ENCODE results near the gene CDK6. TPM values are rescaled to one million over a fixed set of nuclear protein-coding genes. Genes with fewer than 3 reads are reported as not detected.

CDK6 gene
- total and polyA plus RNA-seq, 4 donors, result 1.6 to 66.4 (median 12.1) TPM

DNA sequence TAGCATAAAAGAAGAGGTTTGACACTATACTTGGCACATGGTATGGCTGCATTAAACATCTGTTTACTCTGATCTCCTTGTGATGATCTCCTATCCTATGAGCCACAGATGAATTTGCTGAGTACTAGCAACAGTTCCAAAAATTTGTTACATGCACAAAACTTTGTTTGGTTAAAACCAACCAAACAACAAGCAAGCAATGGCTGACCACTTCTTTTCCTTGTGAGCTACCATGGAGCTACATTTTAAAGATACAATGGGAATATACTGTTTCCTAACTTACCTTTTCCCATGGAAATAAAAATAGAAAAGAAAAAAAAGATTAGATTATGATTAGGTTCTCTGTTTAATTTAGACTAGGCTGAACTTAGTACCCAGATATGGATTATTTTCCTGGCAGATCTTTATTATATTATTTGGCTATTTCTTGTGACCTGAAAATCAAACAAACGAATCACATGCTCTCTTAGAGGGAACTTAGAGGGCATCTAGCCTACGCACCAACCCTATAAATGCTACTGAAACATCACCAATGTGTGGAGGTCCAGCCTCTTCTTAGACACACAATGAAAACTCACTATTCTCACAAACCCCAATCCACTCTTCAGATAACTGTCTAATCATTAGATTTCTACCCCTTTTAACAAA lies 166.0 kb downstream of the CDK6 start:
- Histone ChIP-seq H3K4me3 (no peak overlapping the region), H3K36me3 (ENCODE audit: control insufficient read depth in 4 of 4, insufficient read depth in 4 of 4, low read length in 4 of 4) (peaks cover 0 to 18% (median 3%) of the 10 kb centered on the region in 4 donors), H3K9ac (ENCODE audit: insufficient read depth in 1 of 2, low read length in 2 of 2) (no peak overlapping the region), H3K27me3 (ENCODE audit: control insufficient read depth in 3 of 3, insufficient read depth in 3 of 3, low read length in 2 of 3) (no peaks in the 10 kb centered on the region), H3K9me3 (ENCODE audit: control insufficient read depth in 4 of 4, insufficient read depth in 3 of 4, low read length in 3 of 4) (no peaks in the 10 kb centered on the region), H3K27ac (ENCODE audit: low read depth in 1 of 2, low read length in 1 of 2) (no peak overlapping the region), H3K4me1 (ENCODE audit: control insufficient read depth in 5 of 5, insufficient read depth in 5 of 5, low read length in 5 of 5) (peaks cover 0 to 12% (median 0%) of the 10 kb centered on the region in 5 donors)
- DNase-seq (no peak), ATAC-seq (ENCODE audit: insufficient read depth, low FRiP score) (no peak)
- 95% methylated on average over 2 of the region's 2 CpGs for WGBS, 2 donors
- TF ChIP-seq, protein P1, sequence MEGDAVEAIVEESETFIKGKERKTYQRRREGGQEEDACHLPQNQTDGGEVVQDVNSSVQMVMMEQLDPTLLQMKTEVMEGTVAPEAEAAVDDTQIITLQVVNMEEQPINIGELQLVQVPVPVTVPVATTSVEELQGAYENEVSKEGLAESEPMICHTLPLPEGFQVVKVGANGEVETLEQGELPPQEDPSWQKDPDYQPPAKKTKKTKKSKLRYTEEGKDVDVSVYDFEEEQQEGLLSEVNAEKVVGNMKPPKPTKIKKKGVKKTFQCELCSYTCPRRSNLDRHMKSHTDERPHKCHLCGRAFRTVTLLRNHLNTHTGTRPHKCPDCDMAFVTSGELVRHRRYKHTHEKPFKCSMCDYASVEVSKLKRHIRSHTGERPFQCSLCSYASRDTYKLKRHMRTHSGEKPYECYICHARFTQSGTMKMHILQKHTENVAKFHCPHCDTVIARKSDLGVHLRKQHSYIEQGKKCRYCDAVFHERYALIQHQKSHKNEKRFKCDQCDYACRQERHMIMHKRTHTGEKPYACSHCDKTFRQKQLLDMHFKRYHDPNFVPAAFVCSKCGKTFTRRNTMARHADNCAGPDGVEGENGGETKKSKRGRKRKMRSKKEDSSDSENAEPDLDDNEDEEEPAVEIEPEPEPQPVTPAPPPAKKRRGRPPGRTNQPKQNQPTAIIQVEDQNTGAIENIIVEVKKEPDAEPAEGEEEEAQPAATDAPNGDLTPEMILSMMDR (IDR thresholded peaks at IDR 0.05; ENCODE audit: control extremely low read depth, extremely low read depth), result no peak

DNA sequence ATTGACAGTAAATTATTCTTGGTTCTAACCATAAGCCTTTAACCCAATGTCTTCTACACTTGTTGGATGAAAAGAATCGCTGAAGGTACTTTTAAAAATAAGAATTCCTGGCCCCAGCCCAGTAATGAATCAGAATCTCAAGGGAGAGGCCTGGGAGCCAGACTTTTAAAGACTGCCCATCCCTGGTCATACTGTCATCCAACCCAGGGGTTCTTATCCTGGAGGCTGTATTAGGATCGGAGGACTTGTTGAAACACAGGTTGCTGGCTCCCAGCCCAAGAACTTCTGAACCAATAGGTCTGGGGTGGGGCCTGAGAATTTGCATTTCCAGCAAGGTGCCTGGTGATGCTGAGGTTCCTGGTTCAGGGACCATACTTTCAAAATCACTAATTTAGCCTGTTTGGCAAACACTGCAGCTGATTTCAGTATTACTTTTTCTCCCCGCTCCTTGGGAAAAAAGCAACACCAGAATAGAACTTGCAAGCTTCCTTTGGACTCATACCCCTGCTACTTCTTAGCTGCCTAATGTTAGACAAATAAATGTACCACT lies 166.7 kb downstream of the CDK6 start:
- no peak for DNase-seq
- Histone ChIP-seq H3K27ac (ENCODE audit: low read depth in 1 of 2, low read length in 1 of 2) (no peak overlapping the region), H3K4me3 (no peak overlapping the region), H3K9me3 (ENCODE audit: control insufficient read depth in 4 of 4, insufficient read depth in 3 of 4, low read length in 3 of 4) (no peaks in the 10 kb centered on the region), H3K4me1 (ENCODE audit: control insufficient read depth in 5 of 5, insufficient read depth in 5 of 5, low read length in 5 of 5) (peaks cover 0 to 12% (median 0%) of the 10 kb centered on the region in 5 donors), H3K9ac (ENCODE audit: insufficient read depth in 1 of 2, low read length in 2 of 2) (no peak overlapping the region), H3K36me3 (ENCODE audit: control insufficient read depth in 4 of 4, insufficient read depth in 4 of 4, low read length in 4 of 4) (peaks cover 0 to 18% (median 3%) of the 10 kb centered on the region in 4 donors), H3K27me3 (ENCODE audit: control insufficient read depth in 3 of 3, insufficient read depth in 3 of 3, low read length in 2 of 3) (no peaks in the 10 kb centered on the region)
- ATAC-seq (ENCODE audit: insufficient read depth, low FRiP score), result no peak
- TF ChIP-seq, protein P1 (IDR thresholded peaks at IDR 0.05; ENCODE audit: control extremely low read depth, extremely low read depth), result no peak
- 87 to 93% methylated on average over 3 of the region's 3 CpGs for WGBS, 2 donors

DNA sequence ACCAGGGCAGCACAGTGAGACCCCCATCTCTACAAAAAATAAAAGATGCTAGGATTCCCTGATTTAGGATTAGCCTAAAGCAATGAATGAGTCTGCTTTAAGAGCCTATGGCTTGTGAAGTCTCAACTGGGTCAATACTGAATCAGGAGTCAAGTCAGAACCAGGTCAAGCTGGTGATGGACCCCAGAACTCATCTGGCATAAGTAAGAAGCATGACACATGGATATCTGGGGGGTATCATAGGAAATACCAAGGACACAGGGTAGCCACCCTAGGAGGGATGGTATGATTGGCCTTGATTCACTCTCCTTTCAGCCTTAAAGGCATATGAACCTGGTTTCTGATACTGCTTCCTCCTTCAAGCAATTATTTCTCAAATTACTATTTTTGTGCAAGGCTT lies 167.8 kb downstream of the CDK6 start:
- H3K27me3 ChIP-seq (ENCODE audit: control insufficient read depth in 3 of 3, insufficient read depth in 3 of 3, low read length in 2 of 3), result no peaks in the 10 kb centered on the region
- peaks cover 0 to 18% (median 3%) of the 10 kb centered on the region in 4 donors for H3K36me3 ChIP-seq (ENCODE audit: control insufficient read depth in 4 of 4, insufficient read depth in 4 of 4, low read length in 4 of 4)
- TF ChIP-seq, protein P1 (IDR thresholded peaks at IDR 0.05; ENCODE audit: control extremely low read depth, extremely low read depth), result no peak
- ATAC-seq (ENCODE audit: insufficient read depth, low FRiP score) (no peak), DNase-seq (no peak)
- H3K4me1 ChIP-seq (ENCODE audit: control insufficient read depth in 5 of 5, insufficient read depth in 5 of 5, low read length in 5 of 5), result peaks cover 0 to 12% (median 0%) of the 10 kb centered on the region in 5 donors
- H3K27ac ChIP-seq (ENCODE audit: low read depth in 1 of 2, low read length in 1 of 2), result no peak overlapping the region
- H3K4me3 ChIP-seq, result no peak overlapping the region
- no peak overlapping the region for H3K9ac ChIP-seq (ENCODE audit: insufficient read depth in 1 of 2, low read length in 2 of 2)
- no peaks in the 10 kb centered on the region for H3K9me3 ChIP-seq (ENCODE audit: control insufficient read depth in 4 of 4, insufficient read depth in 3 of 4, low read length in 3 of 4)

Data from lung (tissue), 12 donors.